Fibroblast of pulmonary artery (primary cell): Measurements from ENCODE around the gene SCN2B.

ENCODE experiments used
- DNase-seq: peaks from one replicate; pipeline ENCODE4 v3.0.0-alpha.2; 2010; ENCODE audit warnings: low read depth
- H3K4me3 ChIP-seq: replicated peaks from 2 replicates; pipeline ENCODE4 v1.5.1; 2011; ENCODE audit warnings: low read depth, mild to moderate bottlenecking, control low read depth, low read length, moderate library complexity
- TF ChIP-seq, protein P1 (sequence below): IDR thresholded peaks from 2 replicates; pipeline ENCODE4 v1.5.1; 2011; ENCODE audit warnings: mild to moderate bottlenecking, control low read depth, low read length, inconsistent platforms; ENCODE audit errors: missing control alignments

The SCN2B gene

DNA sequence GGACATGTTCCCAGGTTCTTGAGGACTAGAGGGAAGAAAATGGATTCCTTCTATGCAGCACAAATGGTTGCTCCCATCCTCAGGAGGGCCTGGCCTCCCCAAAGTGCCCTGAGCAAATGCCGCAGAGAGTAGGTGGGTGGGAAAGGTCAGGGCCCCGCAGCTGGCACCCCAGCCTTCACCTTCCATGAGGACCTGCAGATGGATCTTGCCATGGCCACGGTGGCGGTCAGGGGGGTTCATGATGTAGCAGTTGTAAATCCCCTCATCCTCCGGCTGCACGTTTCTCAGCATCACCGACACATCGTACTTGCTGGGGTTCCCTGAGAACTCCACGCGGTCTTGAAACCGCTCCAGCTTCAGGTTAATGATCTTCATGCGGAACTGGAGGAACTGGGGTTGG, 8.5 kb downstream of the SCN2B start:
- TF ChIP-seq, protein P1, sequence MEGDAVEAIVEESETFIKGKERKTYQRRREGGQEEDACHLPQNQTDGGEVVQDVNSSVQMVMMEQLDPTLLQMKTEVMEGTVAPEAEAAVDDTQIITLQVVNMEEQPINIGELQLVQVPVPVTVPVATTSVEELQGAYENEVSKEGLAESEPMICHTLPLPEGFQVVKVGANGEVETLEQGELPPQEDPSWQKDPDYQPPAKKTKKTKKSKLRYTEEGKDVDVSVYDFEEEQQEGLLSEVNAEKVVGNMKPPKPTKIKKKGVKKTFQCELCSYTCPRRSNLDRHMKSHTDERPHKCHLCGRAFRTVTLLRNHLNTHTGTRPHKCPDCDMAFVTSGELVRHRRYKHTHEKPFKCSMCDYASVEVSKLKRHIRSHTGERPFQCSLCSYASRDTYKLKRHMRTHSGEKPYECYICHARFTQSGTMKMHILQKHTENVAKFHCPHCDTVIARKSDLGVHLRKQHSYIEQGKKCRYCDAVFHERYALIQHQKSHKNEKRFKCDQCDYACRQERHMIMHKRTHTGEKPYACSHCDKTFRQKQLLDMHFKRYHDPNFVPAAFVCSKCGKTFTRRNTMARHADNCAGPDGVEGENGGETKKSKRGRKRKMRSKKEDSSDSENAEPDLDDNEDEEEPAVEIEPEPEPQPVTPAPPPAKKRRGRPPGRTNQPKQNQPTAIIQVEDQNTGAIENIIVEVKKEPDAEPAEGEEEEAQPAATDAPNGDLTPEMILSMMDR: no peak
- DNase-seq: no peak
- no peak overlapping the region for H3K4me3 ChIP-seq

DNA sequence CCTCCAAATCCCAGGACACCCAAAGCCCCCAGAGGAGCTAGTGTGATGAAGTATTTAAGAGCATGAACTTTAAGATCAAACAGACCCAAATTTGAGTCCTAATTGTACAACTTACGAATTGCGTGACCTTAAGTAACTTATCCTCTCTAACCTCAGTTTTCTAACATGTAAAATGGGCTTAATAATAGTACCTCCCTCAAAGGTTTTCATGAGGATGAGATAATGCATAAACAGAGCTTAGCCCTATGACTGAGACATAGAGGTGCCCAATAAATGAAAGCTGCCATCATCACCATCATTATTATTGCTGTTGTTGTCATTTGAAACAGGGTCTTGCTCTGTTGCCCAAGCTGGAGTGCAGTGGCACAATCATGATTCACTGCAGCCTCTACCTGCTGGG, 9.2 kb downstream of the SCN2B start:
- TF ChIP-seq, protein P1: no peak
- DNase-seq: no peak
- no peak overlapping the region for H3K4me3 ChIP-seq

DNA sequence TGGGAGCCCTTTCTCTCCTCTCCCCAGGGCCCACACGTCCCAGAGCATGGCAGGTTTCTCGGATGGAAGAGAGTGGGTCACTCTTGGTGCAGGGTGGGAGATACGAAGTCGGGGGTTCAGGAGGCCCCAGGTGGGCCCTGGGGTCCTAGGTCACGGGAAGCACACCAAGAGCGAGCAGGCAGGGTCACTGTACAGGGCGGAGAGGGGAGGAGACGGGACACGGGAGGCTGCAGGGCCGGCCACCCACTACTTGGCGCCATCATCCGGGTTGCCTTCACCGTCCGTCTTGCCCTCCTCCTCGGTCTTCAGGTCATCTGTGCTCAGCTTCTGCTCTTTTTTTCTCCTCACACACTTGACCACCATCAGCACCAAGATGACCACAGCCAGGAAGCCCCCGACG, 9.8 kb downstream of the SCN2B start:
- TF ChIP-seq, protein P1: no peak
- no peak overlapping the region for H3K4me3 ChIP-seq
- no peak for DNase-seq

DNA sequence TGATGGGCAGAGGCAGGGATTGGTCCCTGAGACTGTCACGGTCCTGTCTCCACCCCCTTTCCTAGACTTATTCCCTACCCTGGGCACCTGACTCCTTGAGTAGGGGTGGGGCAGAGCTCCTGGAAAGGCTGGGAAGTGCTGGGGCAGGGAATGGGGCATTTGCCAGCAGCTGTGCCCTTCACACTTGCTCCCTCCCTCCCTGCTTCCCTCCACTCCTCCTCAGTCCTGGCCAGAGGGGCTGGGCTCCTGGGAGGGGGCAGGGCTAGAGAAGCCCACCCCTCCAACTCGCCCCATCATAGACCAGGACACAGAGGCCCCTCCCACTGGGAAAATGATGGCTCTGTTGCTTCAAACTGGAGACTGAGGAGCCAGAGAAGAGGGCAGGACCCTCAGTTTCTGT, 11.6 kb downstream of the SCN2B start:
- H3K4me3 ChIP-seq: no peak overlapping the region
- DNase-seq: no peak
- TF ChIP-seq, protein P1: no peak

DNA sequence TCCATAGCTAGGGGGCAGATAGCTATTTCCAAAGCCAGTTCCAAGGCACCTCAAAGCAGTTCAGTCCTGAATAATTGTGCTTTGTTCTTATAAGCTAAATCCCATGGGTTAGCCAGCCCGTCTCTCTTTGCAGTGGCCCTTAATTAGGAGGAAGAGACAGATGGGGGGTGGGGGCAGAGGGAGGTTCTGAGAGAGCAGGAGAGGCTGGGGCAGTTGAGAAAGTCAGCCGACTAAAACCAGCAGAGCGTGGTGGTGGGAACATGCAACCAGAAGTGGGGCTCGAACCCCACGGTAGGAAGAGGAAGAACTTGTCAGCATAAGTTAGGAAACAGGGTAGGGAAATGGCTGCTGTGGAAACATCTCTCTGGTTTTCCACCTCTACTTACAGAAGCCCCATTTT, 12.9 kb downstream of the SCN2B start:
- no peak overlapping the region for H3K4me3 ChIP-seq
- no peak for DNase-seq

DNA sequence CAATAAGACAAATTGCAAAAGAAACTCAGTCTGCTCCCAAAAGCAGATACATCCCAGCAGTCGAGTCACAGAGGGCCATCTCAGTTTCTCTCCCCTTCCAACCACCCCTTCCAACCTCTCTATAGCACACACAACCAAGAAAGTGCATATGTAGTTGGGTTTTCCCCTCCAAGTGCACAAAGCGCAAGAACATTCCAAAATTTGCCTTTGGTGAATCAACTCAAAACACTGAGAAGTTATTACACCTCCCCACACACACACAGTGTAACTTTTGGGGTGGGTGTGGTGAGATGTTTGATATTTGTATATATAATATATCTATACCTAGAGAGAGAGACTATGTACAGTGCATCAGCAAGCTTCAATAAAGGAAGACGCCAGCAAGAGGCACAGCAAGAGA, 13.6 kb downstream of the SCN2B start:
- no peak overlapping the region for H3K4me3 ChIP-seq
- no peak for DNase-seq
- TF ChIP-seq, protein P1: no peak

More for the DNA sequence above, 12.9 kb downstream of the SCN2B start:
- TF ChIP-seq, protein P1: no peak

DNA sequence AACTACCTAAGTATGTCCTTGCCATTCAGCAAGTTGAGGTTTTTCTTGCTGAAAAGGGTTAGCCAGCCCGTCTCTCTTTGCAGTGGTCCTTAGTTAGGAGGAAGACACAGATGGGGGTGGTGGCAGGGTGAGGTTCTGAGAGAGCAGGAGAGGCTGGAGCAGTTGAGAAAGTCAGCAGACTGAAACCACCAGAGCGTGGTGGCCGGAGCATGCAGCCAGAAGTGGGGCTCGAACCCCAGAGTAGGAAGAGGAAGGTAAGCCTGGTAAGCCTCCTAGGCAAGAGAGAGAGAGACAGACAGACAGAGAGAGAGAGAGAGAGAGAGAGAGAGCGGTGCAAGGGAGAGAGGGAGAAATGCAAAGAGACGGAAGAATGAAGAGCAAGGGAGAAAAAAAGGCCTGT, 14.7 kb downstream of the SCN2B start:
- H3K4me3 ChIP-seq: no peak overlapping the region
- DNase-seq: no peak
- TF ChIP-seq, protein P1: no peak
